ENCODE measurements around the gene ZBTB24. TPM values are rescaled to one million over a fixed set of nuclear protein-coding genes. Genes with fewer than 3 reads are reported as not detected.

Gene ZBTB24
- total RNA-seq, 1 donor from 2014 or later, result 10.2 TPM

DNA sequence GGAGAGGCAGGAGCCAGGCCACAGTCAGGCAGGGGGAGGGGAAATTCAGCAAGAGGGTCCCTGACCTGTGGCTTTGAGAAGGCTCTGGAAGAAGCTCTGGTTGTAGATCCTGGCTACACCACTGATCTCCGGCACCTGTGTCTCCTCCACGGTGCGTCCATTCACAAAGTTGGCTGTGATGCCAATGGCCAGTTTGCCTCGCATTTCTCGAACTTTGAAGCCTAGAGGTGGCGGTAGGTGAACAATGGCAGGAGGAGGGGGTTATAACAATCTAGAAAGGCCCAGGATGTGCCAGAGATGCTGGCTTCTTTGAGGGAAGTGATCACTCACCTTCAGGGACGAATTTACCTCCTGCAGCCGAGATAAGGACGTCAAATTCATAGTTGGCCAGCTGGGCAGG is 30.8 kb downstream of the ZBTB24 start:
- TF ChIP-seq, protein P1, sequence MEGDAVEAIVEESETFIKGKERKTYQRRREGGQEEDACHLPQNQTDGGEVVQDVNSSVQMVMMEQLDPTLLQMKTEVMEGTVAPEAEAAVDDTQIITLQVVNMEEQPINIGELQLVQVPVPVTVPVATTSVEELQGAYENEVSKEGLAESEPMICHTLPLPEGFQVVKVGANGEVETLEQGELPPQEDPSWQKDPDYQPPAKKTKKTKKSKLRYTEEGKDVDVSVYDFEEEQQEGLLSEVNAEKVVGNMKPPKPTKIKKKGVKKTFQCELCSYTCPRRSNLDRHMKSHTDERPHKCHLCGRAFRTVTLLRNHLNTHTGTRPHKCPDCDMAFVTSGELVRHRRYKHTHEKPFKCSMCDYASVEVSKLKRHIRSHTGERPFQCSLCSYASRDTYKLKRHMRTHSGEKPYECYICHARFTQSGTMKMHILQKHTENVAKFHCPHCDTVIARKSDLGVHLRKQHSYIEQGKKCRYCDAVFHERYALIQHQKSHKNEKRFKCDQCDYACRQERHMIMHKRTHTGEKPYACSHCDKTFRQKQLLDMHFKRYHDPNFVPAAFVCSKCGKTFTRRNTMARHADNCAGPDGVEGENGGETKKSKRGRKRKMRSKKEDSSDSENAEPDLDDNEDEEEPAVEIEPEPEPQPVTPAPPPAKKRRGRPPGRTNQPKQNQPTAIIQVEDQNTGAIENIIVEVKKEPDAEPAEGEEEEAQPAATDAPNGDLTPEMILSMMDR (IDR thresholded peaks at IDR 0.05), result no peak
- H3K4me1 ChIP-seq, result peaks cover 14 to 20% of the 10 kb centered on the region in 2 donors
- H3K27ac ChIP-seq, result no peak overlapping the region
- intact Hi-C loops (cut with DNase I), result no loop called here
- DNase-seq (ENCODE audit: low spot score in 2 of 2), result no peak
- peaks cover 5 to 34% of the 10 kb centered on the region in 2 donors for H3K36me3 ChIP-seq
- no peaks in the 10 kb centered on the region for H3K27me3 ChIP-seq
- no peak overlapping the region for H3K4me3 ChIP-seq
- no peaks in the 10 kb centered on the region for H3K9me3 ChIP-seq

DNA sequence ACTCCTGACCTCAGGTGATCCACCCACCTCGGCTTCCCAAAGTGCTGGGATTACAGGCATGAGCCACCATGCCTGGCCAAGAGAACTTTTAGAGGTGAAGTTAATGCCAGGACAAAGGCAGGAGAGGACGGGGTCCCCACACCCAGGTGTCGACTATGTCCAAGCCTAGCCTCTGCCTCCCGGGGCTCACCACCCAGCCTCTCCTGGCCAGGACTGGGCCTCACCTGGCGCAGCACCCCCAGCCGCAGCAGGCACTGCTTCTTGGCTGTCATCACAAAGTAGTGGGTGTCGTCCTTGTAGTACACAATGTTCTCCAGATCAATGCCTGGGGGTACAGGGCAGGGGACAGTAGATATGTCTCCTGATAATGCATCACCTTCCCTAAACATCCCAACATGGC is 31.6 kb downstream of the ZBTB24 start:
- peaks cover 9 to 14% of the 10 kb centered on the region in 2 donors for H3K4me1 ChIP-seq
- H3K4me3 ChIP-seq, result no peak overlapping the region
- intact Hi-C loops (cut with DNase I), result no loop called here
- no peak overlapping the region for H3K27ac ChIP-seq
- no peaks in the 10 kb centered on the region for H3K27me3 ChIP-seq
- TF ChIP-seq, protein P1 (IDR thresholded peaks at IDR 0.05), result no peak
- peaks cover 9 to 39% of the 10 kb centered on the region in 2 donors for H3K36me3 ChIP-seq
- no peak for DNase-seq (ENCODE audit: low spot score in 2 of 2)
- H3K9me3 ChIP-seq, result no peaks in the 10 kb centered on the region

DNA sequence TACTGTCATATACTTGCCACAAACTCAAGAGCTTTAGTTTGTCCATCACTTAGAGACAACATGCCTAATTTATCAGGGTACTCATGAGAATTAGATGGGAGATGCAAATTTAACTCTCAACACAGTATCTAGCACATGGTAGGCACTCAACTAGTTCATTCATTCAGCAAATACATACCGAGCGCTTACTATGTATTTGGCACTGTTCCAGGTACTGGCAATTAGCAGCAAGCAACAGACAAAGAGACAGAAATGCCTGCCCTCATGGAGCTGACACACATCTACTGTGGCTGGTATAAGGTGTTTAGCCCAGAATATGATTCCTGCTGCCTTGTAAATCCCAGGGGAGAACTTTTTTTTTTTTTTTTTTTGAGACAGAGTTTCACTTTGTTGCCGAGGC is 32.2 kb downstream of the ZBTB24 start:
- TF ChIP-seq, protein P1 (IDR thresholded peaks at IDR 0.05), result no peak
- Histone ChIP-seq H3K27ac (no peak overlapping the region), H3K27me3 (no peaks in the 10 kb centered on the region), H3K36me3 (peaks cover 14 to 44% of the 10 kb centered on the region in 2 donors), H3K4me1 (peaks cover 4 to 11% of the 10 kb centered on the region in 2 donors), H3K9me3 (no peaks in the 10 kb centered on the region), H3K4me3 (no peak overlapping the region)
- intact Hi-C loops (cut with DNase I), result no loop called here
- no peak for DNase-seq (ENCODE audit: low spot score in 2 of 2)

DNA sequence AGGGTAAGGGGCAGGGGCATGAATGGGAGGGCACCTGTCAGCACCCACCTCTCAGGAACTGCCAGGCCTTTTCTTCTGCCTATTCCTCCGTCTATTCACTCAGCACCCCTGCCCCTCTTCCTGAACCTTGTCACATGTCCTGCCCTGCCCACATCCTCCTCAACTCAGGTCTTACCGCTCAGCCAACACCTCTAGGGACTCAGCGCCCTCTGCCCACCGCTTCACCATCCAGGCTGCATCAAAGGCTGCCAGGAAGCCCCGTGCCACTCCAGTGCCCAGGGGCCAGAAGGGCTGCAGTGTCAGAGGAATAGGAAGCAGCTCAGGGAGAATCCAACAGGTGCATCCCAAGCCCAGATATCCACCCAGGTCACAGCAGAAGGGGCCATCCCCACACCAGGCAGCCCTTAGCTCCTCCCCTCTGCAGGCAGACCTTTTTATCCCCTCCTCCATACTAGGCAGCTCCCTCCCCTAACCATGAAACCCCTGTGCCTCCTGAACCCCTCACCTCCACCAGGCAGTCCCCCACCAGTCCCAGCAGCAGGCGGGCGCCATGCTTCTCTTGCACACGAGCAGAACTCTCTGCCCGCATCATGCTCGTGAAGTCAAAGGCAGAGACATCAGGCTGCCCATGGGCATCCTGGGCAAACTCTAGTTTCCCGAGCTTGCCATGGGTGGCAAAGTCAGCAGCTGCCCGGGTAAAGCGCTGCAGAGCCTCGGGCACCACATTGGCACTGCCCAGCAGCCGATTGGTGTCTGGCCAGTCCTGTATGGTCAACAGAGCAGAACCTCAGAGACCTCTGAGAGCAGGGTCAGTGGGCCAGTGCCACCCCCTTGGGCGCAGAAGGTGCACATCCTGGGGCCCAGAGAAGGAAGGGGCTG is 33.0 kb downstream of the ZBTB24 start:
- Histone ChIP-seq H3K36me3 (peaks cover 20 to 52% of the 10 kb centered on the region in 2 donors), H3K27ac (no peak overlapping the region), H3K4me3 (no peak overlapping the region), H3K27me3 (no peaks in the 10 kb centered on the region), H3K4me1 (peaks cover 4 to 11% of the 10 kb centered on the region in 2 donors), H3K9me3 (no peaks in the 10 kb centered on the region)
- intact Hi-C loops (cut with DNase I), result no loop called here
- TF ChIP-seq, protein P1 (IDR thresholded peaks at IDR 0.05), result no peak
- no peak for DNase-seq (ENCODE audit: low spot score in 2 of 2)

DNA sequence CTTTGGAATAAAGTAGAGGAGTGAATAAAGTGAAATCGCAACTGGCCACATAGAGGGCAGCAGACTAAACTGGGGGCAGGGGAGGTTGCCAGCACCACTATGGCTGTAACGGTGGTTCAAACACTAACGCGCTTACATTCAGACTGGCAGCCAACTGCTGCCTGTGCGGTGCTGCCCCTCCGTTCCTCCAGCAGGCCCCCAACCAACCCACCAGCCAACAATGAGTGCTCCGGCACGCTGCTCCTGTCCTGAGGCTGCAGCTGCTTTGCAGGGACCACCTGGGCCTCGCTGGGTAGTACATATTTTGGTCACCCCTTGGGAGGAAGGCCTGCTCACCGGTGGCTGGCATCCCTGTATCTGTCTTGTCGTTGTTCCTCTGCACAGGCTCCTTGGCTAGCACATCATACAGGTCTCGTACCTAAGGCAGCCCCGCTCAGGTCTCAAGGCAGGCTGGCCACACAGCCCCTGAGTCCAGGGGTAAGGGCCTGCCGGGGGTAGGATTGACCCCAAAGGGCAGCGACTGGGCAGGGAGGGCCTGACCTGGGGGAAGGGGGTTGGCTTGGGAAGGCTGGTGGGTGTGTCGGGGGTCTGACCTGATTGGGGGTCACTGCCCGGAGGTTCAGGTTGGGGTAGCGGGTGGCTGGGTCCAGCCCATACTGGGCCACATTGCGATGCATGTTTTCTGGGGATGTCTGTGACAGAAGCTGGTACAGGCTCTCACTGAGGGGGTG is 33.8 kb downstream of the ZBTB24 start:
- H3K4me3 ChIP-seq, result no peak overlapping the region
- H3K36me3 ChIP-seq, result peaks cover 28 to 55% of the 10 kb centered on the region in 2 donors
- DNase-seq (ENCODE audit: low spot score in 2 of 2), result no peak
- no peaks in the 10 kb centered on the region for H3K27me3 ChIP-seq
- H3K27ac ChIP-seq, result no peak overlapping the region
- intact Hi-C loops (cut with DNase I), result no loop called here
- H3K9me3 ChIP-seq, result no peaks in the 10 kb centered on the region
- TF ChIP-seq, protein P1 (IDR thresholded peaks at IDR 0.05), result no peak
- H3K4me1 ChIP-seq, result peaks cover 4 to 7% of the 10 kb centered on the region in 2 donors

All from ascending aorta (tissue), 2 donors.